K562 (cell line): ENCODE data around the gene BNIP5. TPM values are rescaled to one million over a fixed set of nuclear protein-coding genes. Genes with fewer than 3 reads are reported as not detected.

Source experiments
- CHD1 ChIP-seq: fragments of 200-600 bp; sonication (generic); IDR thresholded peaks from one replicate; pipeline ENCODE4 v1.6.1; 2012; ENCODE audit warnings: mild to moderate bottlenecking, moderate library complexity, low read length, inconsistent platforms
- ESRRA ChIP-seq: fragments of 450-650 bp; IDR thresholded peaks from 2 replicates; pipeline ENCODE4 v1.6.1; 2014; ENCODE audit warnings: low read depth, mild to moderate bottlenecking, moderate library complexity, borderline replicate concordance
- HMGN3 ChIP-seq: IDR thresholded peaks from 2 replicates; pipeline ENCODE4 v1.6.1; 2011; ENCODE audit warnings: borderline replicate concordance, low read depth, mild to moderate bottlenecking, mixed read lengths, low read length; ENCODE audit not compliant: insufficient read length; ENCODE audit errors: extremely low read depth
- polyA plus RNA-seq, 8 experiments: library from polyadenylated mRNA; depleted of rRNA in 4 of 8; stranded (reverse) in 5 of 8; unstranded in 3 of 8; fragments of >200 nt; fragmentation: Nextera tagmentation in 2 of 8; fragmentation: Illumina TruSeq in 1 of 8; extraction: Ambion mirVana in 2 of 8; extraction: Trizol in 1 of 8; gene quantifications; 2 replicates each; pipeline versions ENCODE4 v1.2.1 to v1.2.3, GENCODE V29; 2011 to 2014; ENCODE audit warnings: inconsistent platforms in 1 of 8, missing spikeins in 1 of 8
- total RNA-seq, 7 experiments: library from RNA; depleted of rRNA in 6 of 7; stranded (reverse); fragments of >200 nt in 6 of 7; fragmentation: Illumina TruSeq in 2 of 7; extraction: Trizol in 2 of 7; gene quantifications; 2 replicates each; pipeline versions ENCODE4 v1.2.1 to v1.2.3, GENCODE V29; 2011 to 2021; ENCODE audit warnings: low replicate concordance in 1 of 7
- TF ChIP-seq, protein P1 (sequence below): fragments of 250-450 bp; sonication (Bioruptor Pico); IDR thresholded peaks from 2 replicates; pipeline ENCODE4 v1.4.0; 2020
- TF ChIP-seq, protein P2 (sequence below): fragments of 450-650 bp; IDR thresholded peaks from 2 replicates; pipeline ENCODE4 v1.6.1; 2016; ENCODE audit warnings: antibody characterized with exemption

The BNIP5 gene
- total and polyA plus RNA-seq, 9 of the 15 experiments (the other 6 are each of a cell fraction or from before 2014, with no cell fraction given) = not detected

DNA sequence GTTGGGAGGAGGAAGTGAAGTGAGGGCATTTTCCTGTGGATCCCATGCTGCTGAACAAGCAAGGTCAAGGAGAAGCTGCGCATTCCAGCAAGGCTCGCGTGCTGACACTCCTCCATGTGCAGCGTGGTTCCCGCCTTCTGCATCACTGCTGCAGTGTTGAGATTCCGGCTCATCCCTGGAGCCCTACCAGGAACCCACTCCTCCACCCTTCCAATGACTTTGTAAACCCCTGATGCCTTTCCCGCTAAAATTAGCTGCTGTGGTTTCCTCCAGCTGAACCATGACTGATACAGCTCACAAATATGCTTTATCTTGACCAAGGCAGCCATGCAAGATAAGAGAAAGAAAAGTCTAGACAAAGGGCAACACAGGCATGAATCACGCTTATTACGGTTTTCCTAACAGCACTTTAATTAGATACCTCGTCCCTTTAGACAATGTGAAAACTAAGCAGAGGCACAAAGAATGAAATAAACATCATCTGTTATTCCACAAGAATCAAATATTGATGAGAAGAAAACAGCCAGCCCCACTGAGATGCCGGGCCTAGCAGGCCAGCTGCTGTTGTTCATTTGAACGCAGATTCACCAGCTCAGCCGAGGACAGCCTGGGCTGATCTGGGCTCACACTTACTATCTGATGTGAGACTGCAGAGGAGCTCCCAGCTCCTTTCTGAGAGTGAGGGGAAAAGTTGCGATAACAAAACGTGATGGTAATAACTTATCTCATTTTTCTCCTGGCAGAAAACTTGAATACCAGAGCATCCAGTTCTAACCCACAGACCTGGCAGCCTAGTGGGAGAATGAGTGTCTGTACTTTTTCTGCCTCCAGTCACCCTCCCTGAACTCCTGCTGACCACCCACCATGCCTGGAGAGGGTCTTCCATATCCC is 14.2 kb upstream of the BNIP5 start (continued):
- TF ChIP-seq ESRRA = peak; percentile 98
- TF ChIP-seq, protein P1, sequence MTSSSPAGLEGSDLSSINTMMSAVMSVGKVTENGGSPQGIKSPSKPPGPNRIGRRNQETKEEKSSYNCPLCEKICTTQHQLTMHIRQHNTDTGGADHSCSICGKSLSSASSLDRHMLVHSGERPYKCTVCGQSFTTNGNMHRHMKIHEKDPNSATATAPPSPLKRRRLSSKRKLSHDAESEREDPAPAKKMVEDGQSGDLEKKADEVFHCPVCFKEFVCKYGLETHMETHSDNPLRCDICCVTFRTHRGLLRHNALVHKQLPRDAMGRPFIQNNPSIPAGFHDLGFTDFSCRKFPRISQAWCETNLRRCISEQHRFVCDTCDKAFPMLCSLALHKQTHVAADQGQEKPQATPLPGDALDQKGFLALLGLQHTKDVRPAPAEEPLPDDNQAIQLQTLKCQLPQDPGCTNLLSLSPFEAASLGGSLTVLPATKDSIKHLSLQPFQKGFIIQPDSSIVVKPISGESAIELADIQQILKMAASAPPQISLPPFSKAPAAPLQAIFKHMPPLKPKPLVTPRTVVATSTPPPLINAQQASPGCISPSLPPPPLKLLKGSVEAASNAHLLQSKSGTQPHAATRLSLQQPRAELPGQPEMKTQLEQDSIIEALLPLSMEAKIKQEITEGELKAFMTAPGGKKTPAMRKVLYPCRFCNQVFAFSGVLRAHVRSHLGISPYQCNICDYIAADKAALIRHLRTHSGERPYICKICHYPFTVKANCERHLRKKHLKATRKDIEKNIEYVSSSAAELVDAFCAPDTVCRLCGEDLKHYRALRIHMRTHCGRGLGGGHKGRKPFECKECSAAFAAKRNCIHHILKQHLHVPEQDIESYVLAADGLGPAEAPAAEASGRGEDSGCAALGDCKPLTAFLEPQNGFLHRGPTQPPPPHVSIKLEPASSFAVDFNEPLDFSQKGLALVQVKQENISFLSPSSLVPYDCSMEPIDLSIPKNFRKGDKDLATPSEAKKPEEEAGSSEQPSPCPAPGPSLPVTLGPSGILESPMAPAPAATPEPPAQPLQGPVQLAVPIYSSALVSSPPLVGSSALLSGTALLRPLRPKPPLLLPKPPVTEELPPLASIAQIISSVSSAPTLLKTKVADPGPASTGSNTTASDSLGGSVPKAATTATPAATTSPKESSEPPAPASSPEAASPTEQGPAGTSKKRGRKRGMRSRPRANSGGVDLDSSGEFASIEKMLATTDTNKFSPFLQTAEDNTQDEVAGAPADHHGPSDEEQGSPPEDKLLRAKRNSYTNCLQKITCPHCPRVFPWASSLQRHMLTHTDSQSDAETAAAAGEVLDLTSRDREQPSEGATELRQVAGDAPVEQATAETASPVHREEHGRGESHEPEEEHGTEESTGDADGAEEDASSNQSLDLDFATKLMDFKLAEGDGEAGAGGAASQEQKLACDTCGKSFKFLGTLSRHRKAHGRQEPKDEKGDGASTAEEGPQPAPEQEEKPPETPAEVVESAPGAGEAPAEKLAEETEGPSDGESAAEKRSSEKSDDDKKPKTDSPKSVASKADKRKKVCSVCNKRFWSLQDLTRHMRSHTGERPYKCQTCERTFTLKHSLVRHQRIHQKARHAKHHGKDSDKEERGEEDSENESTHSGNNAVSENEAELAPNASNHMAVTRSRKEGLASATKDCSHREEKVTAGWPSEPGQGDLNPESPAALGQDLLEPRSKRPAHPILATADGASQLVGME = peak; percentile 78; the same call in 1 of the 2 replicates
- TF ChIP-seq, protein P2, sequence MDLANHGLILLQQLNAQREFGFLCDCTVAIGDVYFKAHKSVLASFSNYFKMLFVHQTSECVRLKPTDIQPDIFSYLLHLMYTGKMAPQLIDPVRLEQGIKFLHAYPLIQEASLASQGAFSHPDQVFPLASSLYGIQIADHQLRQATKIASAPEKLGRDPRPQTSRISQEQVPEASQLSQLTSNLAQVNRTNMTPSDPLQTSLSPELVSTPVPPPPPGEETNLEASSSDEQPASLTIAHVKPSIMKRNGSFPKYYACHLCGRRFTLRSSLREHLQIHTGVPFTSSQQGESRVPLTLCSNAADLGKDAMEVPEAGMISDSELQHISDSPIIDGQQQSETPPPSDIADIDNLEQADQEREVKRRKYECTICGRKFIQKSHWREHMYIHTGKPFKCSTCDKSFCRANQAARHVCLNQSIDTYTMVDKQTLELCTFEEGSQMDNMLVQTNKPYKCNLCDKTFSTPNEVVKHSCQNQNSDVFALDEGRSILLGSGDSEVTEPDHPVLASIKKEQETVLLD = peak; percentile 63; the same call in 1 of the 2 replicates
- peak; percentile 68 for TF ChIP-seq HMGN3
- TF ChIP-seq CHD1 = no peak
- TF ChIP-seq, all 486 proteins: peak for 175
